Measurements from ENCODE around the gene EEF2. TPM values are rescaled to one million over a fixed set of nuclear protein-coding genes. Genes with fewer than 3 reads are reported as not detected.
A peak's percentile ranks its signal among the peaks of the same experiment; 100 is the strongest.
"Not testable (repeated sequence)": the region's sequence is repeated elsewhere in the genome, so short reads cannot be mapped to it uniquely, and the experiment has no call there.

The EEF2 gene
- total RNA-seq, 2 experiments from 2014 or later: 3,340 to 3,392 TPM

DNA sequence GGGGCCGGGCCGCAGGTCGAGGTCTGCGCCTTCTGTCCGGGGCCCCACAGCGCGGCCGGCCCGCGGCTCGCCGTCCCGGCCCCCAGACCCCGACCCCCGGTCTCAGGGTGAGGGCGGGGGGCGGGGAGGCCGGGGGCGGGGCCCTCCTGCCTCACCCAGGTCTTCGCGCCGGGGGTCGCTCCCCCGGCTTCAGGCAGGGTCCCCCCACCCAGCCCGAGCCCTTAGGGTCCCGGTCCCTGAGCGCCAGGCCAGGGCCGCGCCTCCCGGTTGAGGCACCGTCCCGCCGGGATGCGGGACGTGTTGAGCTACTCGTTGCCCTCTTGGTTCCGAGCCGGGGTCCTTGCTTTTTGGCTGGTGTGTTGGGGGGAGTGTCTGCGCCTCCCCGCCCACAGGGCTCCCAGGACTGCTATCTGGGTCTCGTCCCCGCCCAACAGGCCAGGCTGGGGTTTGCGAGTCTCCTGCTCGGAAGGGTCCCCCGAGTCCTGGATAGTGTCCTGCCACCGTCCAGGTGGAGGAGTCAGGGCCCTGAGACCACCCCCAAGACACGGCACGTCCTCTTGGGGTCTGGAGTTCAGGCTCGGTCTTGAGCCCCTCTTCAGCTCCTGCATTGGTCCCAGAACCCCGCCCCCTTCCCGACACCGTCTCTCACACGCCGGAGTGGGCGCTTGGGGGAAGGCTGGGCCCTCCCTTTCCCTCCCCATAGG, 22.7 kb upstream of the EEF2 start:
- Mint-ChIP-seq H3K9me3 (no peaks in the 10 kb centered on the region), H3K27ac (peak overlapping the region; percentile 51), H3K36me3 (no peaks in the 10 kb centered on the region), H3K27me3 (no peaks in the 10 kb centered on the region), H3K4me1 (peaks cover 20% of the 10 kb centered on the region), H3K4me3 (peak overlapping the region; percentile 83)
- DNase-seq: peak; percentile 49

DNA sequence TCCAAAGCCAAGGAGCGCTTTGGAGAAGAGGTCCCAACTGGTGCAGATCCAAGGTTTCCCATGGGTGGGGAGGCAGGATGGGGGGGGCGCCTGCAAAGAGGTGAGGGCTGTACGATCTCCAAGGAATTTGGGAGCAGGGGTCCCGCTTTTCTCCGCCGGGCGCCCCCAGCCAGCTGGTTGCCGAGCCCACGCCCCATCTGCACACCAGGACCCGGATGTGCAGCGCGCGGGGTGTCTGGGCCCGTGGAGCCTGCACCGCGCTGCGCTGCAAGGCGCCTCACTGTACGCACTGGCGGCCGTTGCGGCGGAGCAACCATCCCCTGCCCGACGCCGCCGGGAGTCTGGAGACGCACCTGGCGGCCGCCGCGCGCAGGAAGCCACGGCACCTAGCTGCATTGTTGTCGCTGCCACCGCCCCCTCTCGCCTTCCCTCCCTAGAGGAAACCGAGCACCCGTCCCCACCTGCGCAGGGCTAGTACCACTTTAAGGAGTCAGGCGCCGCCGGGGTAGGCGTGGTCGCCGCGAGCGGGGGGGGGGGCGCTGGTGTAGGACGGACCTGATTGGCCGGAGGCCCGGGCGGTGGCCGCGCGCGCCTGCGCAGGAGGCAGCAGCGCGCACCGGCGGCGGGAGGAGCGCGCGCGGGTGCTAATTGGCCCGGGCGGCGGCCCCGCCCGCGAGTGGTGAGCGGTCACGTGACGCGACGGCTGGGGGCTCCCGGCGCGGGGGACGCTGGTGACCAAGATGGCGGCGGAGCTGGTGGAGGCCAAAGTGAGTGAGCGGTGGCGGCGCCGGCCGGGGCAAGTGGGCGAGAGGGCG, 22.0 kb upstream of the EEF2 start, which contains the start of gene PIAS4:
Gene PIAS4, plus strand, starts transcription at position 716 of the 815 bp plus-strand sequence. Its CDS starts 25 bp downstream, at position 741.
- peak within 1 kb of the TSS; percentile 51 for H3K27ac Mint-ChIP-seq
- peaks cover 18% of the 10 kb centered on the region for H3K4me1 Mint-ChIP-seq
- H3K36me3 Mint-ChIP-seq: no peaks in the 10 kb centered on the region
- peak; percentile 97 for DNase-seq
- H3K9me3 Mint-ChIP-seq: no peaks in the 10 kb centered on the region
- no peaks in the 10 kb centered on the region for H3K27me3 Mint-ChIP-seq
- peak within 1 kb of the TSS; percentile 83 for H3K4me3 Mint-ChIP-seq

DNA sequence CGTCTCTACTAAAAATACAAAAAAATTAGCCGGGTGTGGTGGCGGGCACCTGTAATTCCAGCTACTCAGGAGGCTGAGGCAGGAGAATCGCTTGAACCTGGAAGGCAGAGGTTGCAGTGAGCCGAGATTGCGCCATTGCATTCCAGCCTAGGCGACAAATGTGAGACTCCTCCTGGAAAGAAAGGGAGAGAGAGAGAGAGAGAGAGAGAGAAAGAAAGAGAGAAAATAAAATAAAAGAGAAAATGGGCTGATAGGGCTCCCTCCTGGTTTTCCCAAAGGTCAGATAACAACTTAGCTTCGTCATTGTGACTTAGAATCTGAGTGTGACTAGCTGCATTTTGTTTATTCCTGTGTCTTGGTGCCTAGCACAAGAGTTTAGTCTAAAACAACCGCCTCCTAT, 20.2 kb upstream of the EEF2 start:
- not testable (repeated sequence) for H3K27me3 Mint-ChIP-seq, DNase-seq, H3K9me3 Mint-ChIP-seq, H3K27ac Mint-ChIP-seq, H3K4me3 Mint-ChIP-seq, H3K36me3 Mint-ChIP-seq
- peaks cover 14% of the 10 kb centered on the region for H3K4me1 Mint-ChIP-seq

DNA sequence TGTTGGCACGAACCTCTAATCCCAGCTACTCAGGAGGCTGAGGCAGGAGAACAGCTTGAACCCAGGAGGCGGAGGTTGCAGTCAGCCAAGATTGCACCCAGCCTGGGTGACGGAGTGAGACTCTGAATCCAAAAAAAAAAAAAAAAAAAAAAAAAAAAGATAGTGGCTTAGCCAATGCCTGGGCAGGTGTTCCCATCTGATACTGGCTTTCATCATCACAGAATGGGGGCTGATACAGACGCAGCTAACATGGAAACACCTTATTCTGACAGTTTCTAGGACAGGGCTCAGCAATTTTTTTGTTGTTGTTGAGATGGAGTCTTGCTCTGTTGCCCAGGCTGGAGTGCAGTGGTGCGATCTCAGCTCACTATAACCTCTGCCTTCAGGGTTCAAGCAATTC, 15.5 kb upstream of the EEF2 start:
- not testable (repeated sequence) for H3K4me3 Mint-ChIP-seq, H3K9me3 Mint-ChIP-seq, H3K27me3 Mint-ChIP-seq, H3K27ac Mint-ChIP-seq, DNase-seq, H3K36me3 Mint-ChIP-seq, H3K4me1 Mint-ChIP-seq

DNA sequence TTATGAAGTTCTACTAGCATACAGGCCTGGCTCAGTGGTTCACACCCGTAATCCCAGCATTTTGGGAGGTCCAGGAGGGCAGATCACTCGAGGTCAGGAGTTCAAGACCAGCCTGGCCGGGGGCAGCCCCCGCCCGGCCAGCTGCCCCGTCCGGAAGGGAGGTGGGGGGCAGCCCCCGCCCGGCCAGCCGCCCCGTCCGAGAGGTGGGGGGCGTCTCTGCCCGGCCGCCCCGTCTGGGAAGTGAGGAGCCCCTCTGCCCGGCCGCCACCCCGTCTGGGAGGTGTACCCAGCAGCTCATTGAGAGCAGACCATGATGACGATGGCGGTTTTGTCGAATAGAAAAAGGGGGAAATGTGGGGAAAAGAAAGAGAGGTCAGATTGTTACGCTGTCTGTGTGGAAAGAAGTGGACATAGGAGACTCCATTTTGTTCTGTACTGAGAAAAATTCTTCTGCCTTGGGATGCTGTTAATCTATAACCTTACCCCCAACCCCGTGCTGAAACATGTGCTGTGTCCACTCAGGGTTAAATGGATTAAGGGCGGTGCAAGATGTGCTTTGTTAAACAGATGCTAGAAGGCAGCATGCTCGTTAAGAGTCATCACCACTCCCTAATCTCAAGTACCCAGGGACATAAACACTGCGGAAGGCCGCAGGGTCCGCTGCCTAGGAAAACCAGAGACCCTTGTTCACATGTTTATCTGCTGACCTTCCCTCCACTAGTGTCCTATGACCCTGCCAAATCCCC, 13.6 kb upstream of the EEF2 start:
- not testable (repeated sequence) for H3K9me3 Mint-ChIP-seq, H3K27ac Mint-ChIP-seq, DNase-seq, H3K4me1 Mint-ChIP-seq, H3K36me3 Mint-ChIP-seq, H3K4me3 Mint-ChIP-seq, H3K27me3 Mint-ChIP-seq

DNA sequence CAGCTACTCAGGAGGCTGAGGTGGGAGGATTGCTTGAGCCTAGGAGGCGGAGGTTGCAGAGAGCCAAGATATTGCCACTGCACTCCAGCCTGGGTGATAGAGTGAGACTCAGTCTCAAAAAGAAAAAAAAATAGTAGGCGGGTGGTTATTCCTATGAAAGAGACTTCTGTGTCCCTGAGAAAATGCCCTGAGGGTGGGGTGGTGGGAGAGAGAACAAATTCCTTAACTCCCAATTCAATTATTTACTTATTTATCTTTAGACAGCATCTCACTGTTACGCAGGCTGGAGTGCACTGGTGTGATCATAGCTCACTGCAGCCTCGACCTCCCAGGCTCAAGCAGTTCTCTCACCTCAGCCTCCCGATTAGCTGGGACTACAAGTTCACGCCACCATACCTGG, 10.3 kb upstream of the EEF2 start:
- no peak for DNase-seq
- Mint-ChIP-seq H3K9me3 (peaks cover 3% of the 10 kb centered on the region), H3K4me1 (no peaks in the 10 kb centered on the region), H3K4me3 (no peak overlapping the region), H3K36me3 (no peaks in the 10 kb centered on the region), H3K27ac (no peak overlapping the region), H3K27me3 (no peaks in the 10 kb centered on the region)

DNA sequence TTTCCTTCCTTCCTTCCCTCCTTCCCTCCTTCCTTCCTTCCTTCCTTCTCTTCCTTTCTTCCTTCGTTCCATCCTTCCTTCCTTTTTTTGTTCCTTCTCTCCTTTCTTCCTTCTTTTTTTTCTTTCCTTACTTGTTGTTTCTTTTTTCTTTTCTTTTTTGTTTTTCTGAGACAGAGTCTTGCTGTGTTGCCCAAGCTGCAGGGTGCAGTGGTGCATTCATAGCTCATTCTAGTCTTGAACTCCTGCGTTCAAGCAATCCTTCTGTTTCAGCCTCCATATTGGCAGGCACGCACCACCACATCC, 5.5 kb upstream of the EEF2 start:
- Mint-ChIP-seq H3K27me3 (no peaks in the 10 kb centered on the region), H3K36me3 (no peaks in the 10 kb centered on the region), H3K4me1 (peaks cover 19% of the 10 kb centered on the region), H3K27ac (no peak overlapping the region), H3K4me3 (peak overlapping the region; percentile 9), H3K9me3 (peaks cover 3% of the 10 kb centered on the region)
- DNase-seq: no peak

DNA sequence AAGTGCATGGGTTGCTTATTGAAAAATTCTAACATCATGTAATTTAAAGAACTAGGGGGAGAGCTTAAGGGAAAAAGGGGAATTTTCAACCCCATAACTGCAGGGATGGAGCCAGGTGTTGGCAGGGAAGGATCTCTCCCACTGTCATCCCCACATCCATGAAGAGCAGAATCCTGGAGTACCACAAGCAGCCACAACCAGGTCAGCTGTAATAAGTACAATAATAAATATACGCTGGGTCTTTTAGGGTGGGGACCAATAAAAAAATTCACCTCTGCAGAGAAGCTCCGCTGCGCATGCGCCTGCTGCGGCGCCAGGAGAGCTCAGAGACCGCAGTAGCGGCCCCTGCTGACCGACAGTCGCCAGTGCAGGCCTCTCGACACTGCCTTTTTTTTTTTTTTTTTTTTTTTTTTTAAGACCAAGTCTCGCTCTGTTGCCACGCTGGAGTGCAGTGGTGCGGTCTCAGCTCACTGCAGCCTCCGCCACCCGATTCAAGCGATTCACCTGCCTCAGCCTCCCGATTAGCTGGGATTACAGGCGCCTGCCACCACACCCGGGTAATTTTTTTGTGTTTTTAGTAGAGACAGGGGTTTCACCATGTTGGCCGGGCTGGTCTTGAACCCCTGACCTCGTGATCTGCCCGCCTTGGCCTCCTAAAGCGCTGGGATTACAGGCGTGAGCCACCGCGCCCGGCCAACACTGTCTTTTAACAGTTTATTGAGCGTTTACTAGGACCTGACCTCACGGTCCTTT, 2.5 kb upstream of the EEF2 start:
- H3K4me3 Mint-ChIP-seq: peak overlapping the region; percentile 77
- peaks cover 3% of the 10 kb centered on the region for H3K9me3 Mint-ChIP-seq
- H3K4me1 Mint-ChIP-seq: peaks cover 32% of the 10 kb centered on the region
- peak; percentile 89 for DNase-seq
- H3K36me3 Mint-ChIP-seq: peaks cover 26% of the 10 kb centered on the region
- H3K27me3 Mint-ChIP-seq: peaks cover 11% of the 10 kb centered on the region
- H3K27ac Mint-ChIP-seq: peak overlapping the region; percentile 86

DNA sequence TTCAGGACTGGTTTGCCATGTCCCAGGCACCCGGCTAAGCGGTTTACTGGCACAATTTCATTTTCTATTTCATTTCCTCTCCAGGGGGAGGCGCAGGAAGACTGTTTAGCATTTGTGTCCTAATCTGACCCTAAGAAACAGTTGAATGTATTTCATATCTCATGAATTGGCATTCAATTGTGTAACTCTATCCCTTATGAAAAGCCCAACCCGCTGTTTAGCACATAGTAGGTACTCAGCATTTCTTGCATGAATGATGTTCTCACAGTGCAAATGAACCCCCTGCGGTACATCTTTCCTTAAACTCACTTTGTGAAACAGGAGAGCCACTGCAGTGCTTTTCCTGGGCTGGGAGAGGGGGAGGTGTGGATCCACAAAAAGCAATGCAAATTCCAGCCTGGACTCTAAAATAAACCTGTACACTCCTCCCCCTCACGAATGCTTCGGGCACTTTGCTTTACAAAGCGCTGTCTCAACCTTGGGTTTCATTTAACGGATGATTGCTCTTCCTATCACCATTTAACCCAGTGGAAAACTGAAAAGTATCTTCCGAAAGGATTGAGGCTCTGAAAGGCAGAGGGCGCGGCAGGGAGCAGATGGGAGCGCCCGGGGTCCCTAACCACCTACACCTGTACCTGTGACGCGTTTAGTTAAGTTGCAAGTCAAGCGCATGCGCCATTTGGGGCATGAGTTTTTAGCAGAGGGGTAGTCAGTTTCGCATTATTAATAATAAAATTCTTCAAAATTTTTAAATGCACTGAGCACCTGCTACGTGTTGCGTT, 1.2 kb upstream of the EEF2 start:
- DNase-seq: peak; percentile 63
- peaks cover 12% of the 10 kb centered on the region for H3K27me3 Mint-ChIP-seq
- peaks cover 3% of the 10 kb centered on the region for H3K9me3 Mint-ChIP-seq
- H3K4me3 Mint-ChIP-seq: peak overlapping the region; percentile 98
- H3K36me3 Mint-ChIP-seq: peaks cover 39% of the 10 kb centered on the region
- peak overlapping the region; percentile 98 for H3K27ac Mint-ChIP-seq
- peaks cover 41% of the 10 kb centered on the region for H3K4me1 Mint-ChIP-seq

DNA sequence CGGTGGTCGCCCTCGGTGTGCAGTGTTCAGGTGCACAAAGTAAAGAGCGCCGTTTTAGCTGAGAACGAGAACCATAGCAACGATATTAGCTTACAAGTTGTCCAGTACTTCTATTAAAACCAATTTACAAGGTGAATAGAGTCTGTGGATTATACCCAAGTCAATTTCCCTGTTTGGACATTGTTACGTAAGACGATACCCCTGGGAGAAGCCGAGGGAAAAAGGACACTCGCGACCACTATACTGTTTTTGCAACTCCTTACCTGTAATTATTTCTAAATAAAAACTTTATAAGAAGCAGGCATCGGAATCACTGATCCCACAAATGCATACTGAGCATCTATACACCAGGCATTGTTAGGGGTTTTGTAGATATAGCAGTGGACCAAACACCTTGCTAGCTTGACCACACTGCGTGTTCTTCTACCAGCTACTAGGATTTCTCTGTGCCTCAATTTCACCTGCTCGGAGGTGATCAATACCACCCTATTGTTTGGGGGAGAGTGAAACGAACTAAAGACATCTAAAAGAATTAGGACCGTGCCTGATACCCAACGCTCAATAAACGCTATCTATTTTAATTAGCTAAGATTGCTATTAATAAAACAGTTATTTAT, 488 bp upstream of the EEF2 start:
- peaks cover 45% of the 10 kb centered on the region for H3K4me1 Mint-ChIP-seq
- peaks cover 42% of the 10 kb centered on the region for H3K36me3 Mint-ChIP-seq
- peaks cover 1% of the 10 kb centered on the region for H3K9me3 Mint-ChIP-seq
- peak overlapping the region; percentile 98 for H3K27ac Mint-ChIP-seq
- no peak for DNase-seq
- H3K4me3 Mint-ChIP-seq: peak overlapping the region; percentile 98
- peaks cover 12% of the 10 kb centered on the region for H3K27me3 Mint-ChIP-seq

DNA sequence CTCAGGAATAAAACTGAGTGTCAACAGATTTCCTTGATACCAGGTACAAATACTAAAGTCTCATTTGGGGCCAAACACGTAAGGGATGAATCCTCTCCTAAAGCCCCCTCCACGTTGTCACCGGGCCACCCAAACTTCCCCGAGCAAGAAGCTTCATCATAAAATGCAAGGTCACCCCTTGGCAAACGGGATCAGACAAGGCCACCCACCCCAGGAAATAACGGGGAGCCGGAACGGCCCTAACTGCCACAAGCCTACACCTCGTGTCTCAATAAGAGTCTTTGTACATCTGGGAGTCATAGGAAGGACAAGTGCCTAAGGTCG, 717 bp downstream of the EEF2 start:
- H3K27ac Mint-ChIP-seq: peak overlapping the region; percentile 98
- peaks cover 12% of the 10 kb centered on the region for H3K27me3 Mint-ChIP-seq
- peaks cover 47% of the 10 kb centered on the region for H3K36me3 Mint-ChIP-seq
- no peaks in the 10 kb centered on the region for H3K9me3 Mint-ChIP-seq
- DNase-seq: no peak
- H3K4me3 Mint-ChIP-seq: peak overlapping the region; percentile 98
- peaks cover 45% of the 10 kb centered on the region for H3K4me1 Mint-ChIP-seq

DNA sequence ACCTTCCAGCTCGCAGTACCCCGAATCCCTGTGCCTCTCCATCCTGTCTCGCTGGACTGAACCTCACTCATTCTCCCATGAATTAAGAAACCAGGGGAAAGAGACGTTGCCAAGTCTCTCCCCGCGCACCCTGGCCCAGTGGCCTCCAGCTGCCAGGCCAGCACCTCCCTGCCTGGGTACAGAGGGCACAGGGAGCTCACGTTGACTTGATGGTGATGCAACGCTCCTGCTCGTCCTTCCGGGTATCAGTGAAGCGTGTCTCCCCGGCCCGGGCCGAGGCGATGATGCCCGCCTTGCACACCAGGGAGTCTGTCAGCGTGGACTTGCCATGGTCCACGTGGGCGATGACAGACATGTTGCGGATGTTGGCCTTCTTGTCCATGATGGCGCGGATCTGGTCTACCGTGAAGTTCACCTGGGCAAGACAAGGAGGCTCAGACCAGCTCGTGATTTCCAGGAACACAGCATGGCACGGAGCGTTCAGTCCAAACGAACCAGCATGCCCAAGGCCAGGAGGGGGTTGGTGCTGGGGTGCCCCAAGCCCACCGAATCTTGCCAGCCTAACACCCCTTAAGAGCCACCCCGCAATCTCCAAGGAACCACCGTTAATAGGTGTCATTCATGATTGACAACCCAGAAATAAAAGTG, 1.2 kb downstream of the EEF2 start:
- peaks cover 44% of the 10 kb centered on the region for H3K4me1 Mint-ChIP-seq
- peaks cover 51% of the 10 kb centered on the region for H3K36me3 Mint-ChIP-seq
- H3K4me3 Mint-ChIP-seq: peak overlapping the region; percentile 98
- peak overlapping the region; percentile 98 for H3K27ac Mint-ChIP-seq
- H3K27me3 Mint-ChIP-seq: peaks cover 12% of the 10 kb centered on the region
- no peaks in the 10 kb centered on the region for H3K9me3 Mint-ChIP-seq
- DNase-seq: no peak

DNA sequence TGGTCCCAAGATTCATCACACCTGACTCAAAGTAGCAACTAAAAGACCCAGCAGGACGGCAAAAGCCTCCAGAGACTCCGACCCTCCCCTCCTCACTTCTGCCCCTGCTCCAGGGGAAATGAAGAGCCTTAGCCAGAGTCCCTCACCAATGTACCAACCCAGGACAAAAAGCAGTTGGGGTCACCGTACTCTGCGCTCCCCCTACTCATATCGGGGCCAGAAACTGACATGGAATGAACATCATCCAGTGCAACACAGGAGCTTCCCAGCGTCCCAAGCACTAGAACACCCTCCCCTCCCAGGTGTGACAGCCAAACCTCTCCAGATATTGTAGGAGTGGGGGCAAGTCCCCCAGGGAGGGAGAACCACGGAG, 1.7 kb downstream of the EEF2 start:
- peaks cover 47% of the 10 kb centered on the region for H3K4me1 Mint-ChIP-seq
- H3K9me3 Mint-ChIP-seq: no peaks in the 10 kb centered on the region
- DNase-seq: no peak
- peak overlapping the region; percentile 98 for H3K4me3 Mint-ChIP-seq
- H3K27ac Mint-ChIP-seq: peak overlapping the region; percentile 98
- peaks cover 12% of the 10 kb centered on the region for H3K27me3 Mint-ChIP-seq
- peaks cover 54% of the 10 kb centered on the region for H3K36me3 Mint-ChIP-seq

Measured in activated naive CD8-positive, alpha-beta T cell treated with anti-CD3 and anti-CD28 coated beads for 36 hours (primary cell).